Ramos (cell line): Measurements from ENCODE around the gene DOK7.

Experiments
- in situ Hi-C: fragments of 300-500 bp; cut with MboI; formaldehyde crosslinking; loops from one replicate; pipeline ENCODE4 v1.14.3; 2022; ENCODE audit warnings: low sequenced_read_pairs; ENCODE audit not compliant: unreplicated experiment

The DOK7 gene

DNA sequence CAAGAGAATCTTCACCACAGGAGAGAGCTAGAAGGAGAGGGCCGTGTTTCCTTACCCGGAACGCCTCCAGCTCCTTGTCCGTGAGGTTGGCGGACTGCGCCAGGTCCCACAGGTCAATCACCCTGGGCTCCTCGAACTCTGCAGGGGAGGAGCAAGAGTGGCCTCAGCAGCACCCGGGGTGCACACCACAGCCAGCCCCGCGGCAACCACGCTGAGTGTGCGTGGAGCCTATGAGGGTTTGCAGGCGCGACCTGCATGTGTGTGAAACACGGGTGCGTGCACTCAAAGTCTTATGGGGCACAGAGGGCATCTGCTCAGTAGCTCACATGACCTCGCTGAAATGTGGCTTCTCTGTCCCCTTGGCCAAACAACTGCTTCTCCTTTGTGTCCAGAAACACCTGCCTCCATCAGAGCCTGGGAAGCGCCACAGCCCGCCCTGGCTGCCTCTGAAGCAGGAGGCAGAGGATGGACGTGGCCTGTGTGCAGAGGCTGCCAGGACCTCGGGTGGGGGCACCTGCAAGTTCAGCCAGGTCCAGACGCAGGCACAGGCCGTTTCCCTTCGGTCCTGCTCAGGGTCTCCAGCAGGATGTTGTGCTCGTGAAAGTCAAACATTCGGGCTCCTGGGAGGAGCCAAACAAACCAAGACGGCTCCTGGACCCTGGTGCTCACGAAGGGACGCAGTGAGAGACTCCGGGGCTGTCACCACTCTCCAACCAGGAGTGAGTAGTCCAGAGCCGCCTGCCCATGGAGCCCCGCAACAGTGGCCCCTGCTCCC is 53.1 kb downstream of the DOK7 start:
- in situ Hi-C loops, result no loop called here

GRCh38 chr4:3516836-3517730 is 54.0 kb downstream of the DOK7 start:
- in situ Hi-C loops, result no loop called here

DNA sequence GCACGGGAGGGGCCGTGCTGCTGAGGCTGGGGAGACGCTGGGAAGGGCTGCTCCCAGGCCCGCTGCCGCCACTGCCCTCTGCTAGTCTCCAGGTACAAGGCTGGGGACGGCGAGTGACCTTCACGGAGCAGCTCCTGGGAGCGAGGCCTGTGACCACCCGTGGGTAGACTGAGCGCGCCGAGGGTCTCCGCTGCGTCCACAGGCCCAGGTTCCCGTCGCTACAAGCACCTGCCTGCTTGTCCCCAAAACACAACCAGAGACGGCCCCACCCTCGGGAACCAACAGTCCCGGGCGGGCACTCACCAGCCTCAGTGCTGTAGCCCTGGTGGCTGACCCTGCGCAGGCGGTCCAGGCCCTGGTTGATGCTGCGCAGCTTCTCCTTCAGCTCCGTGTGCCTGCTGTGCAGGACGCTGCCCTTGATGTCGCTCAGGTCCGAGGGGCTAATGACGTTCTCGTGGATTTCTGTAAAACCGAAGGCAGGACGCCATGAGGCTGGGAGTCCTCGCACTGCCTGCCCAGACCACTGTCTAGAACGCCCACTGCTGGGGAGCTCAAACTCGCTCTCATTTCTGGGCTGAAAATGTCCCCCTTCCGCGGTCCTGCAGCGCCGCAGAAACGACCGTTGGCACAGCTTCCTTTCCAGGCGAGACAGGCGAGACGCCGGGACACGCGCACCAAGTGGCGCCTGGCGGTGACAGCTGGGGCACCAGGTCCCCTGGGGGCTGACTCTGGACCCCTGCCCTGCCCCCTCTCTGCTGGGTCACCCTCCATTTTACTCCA is 54.8 kb downstream of the DOK7 start:
- in situ Hi-C loops, result no loop called here

GRCh38 chr4:3518511-3518880 is 55.4 kb downstream of the DOK7 start:
- in situ Hi-C loops, result no loop called here

- in situ Hi-C loops, result no loop called here
These were observed 55.8 kb downstream of the DOK7 start for GRCh38 chr4:3518941-3519340.

DNA sequence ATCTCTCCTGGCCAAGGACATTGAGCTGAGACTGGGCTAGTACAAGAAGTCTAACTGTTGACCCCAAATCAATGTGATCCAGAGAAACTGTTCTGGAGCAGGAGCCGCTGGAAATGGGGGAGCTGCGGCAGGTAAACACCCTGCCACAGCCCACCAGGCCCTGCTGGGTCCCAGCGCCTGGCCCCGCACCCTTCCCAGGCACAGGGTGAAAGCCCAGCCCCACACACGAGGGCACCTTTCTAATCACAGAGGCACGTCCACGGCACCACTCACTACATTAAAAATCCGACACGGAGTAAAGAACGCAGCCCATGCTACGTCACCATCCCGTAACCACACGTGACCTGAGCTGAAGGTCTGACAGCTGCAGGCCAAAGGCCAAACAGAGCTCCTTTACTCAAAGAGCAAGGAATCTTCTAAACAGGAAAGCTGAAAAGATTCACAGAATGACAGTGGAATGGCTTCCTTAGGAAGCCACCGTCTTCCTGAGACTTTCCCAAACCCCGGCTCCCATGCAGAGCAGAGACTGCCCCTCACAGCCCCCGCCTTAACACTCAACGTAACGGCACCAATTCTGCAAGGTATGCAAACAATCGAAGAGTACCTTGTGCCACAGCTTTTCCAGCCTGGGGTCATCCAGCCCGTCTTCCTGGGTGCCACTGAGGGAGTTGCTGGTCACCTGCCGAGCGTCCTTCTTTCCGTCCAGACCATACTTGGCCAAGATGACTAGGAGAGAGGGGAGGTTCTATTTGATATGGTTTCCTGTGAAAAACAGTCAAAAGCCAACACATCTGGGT is 56.6 kb downstream of the DOK7 start:
- in situ Hi-C loops, result no loop called here

DNA sequence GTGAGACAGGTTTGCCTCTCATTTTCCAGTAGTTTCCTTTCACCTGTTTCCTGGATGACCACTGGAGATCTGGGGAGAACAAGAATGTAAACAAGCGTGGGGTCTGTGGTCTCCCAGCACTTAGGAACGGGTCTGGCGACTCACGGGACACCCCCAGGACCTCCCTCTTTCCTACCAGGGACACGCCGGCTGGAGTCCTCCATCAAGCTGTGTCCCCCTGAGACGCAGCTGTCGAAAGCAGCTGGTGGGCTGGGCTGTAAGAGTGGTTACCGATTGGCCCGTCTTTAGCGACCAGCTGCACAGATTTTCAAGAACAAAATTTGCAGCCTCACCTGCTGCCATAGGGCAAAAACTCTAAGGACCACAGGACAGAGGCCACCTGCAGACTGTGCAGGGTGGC is 57.2 kb downstream of the DOK7 start:
- in situ Hi-C loops, result no loop called here

DNA sequence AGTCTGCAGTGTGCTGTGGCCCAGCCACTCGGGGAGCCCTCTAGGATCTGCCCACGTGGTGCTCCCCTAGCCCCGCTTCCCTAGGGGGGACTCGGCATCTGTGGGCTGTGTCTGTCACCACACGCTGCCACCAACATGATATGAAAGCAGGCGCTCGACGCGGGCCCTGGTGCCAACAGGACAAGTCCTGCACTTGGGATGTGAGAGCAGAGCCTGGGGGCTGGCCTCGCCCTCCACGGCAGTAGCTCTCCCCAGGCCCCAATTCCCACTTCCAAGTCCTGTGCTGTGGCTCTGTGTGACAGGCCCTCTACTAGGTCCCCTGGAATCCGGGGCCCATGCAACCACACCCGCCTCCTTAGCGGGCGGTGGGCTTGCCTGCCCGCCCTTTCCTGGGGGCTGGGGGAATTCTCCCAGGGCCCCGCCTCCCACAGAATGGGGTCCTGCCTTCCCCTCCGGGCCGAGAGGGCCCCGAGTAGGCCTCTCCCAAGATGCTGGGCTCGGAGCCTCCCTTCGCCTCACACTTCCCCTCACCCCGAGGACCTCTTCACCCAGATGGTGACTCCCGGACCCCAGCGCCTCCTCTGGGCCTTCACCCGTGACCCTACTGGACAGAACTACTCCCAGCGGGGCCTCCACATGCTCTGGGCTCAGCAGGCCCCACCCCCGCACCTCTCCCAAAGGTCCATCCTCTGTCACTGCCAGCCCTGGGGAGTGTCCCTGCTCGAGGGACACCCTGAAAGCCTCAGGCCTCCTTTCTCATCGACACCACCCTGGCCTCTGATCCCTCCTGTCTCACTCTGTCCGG is 57.9 kb downstream of the DOK7 start:
- in situ Hi-C loops, result no loop called here

DNA sequence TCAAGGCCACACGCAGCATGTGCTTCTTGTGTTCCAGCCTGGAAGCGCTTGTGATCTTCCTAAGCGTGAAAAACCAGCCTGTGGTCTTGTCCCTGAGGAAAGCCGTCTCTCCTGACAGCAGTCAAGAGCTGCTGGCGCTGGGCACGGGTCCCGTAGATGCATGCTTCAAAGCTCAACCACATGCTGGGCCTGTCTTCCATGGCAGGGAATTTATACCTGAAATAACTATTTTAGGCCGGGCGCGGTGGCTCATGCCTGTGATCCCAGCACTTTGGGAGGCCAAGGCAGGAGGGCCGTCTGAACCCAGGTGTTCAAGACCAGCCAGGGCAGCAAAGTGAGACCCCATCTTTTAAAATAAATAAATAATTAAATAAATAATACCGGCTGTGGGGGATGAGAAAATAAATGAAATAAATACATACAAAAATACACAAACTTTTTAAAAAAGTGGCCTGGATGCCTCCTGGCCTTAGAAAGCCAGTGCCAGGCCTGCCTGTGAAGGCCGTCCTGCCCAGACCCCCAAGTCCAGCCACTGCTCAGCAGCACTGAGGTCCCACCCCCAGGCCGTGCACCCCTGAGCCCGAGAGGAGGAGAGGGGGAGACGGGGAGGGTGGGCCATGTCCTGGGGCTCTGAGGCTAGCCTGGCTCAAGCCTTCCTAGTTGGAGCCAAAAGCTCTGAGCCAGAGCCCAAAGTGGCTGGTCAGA is 58.7 kb downstream of the DOK7 start:
- in situ Hi-C loops, result no loop called here

DNA sequence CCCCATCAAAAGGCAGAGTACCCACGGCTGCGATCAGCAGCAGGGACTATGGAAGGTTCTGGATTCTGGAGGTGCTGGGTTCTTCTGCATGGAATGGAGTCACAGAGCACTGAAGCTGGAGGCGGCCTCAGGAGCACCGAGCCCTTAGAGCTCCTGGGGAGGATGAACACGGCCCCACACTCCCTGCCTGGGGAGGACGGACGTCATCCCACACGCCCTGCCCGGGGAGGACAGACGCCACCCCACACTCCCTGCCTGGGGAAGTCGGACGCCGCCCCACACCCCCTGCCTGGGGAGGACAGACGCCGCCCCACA is 59.2 kb downstream of the DOK7 start:
- in situ Hi-C loops, result no loop called here

- in situ Hi-C loops, result no loop called here
These were observed 59.5 kb downstream of the DOK7 start for GRCh38 chr4:3522651-3523050.

DNA sequence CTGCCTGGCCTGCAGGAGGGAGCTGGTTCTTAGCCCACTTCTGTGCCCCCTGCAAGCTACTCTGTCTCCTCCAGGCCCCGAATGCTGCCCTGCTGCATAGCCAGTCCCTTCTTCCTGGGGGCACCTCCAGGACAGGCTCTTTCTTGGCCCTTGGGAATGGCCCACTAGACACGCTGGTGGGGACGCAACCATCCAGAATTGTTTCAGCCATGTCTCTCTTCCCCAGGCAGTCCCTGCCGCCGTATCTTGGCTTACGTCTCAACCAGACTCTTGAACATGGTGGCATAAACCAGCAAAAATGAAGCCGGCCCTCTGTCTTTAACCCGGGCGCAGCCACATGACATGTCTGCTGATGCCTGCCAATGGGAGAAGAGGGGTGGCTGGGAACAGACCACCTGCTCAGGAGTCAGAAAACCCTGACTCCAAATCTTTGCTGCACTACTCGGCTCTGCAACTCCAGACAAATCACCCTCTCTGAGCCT is 60.1 kb downstream of the DOK7 start:
- in situ Hi-C loops, result no loop called here

DNA sequence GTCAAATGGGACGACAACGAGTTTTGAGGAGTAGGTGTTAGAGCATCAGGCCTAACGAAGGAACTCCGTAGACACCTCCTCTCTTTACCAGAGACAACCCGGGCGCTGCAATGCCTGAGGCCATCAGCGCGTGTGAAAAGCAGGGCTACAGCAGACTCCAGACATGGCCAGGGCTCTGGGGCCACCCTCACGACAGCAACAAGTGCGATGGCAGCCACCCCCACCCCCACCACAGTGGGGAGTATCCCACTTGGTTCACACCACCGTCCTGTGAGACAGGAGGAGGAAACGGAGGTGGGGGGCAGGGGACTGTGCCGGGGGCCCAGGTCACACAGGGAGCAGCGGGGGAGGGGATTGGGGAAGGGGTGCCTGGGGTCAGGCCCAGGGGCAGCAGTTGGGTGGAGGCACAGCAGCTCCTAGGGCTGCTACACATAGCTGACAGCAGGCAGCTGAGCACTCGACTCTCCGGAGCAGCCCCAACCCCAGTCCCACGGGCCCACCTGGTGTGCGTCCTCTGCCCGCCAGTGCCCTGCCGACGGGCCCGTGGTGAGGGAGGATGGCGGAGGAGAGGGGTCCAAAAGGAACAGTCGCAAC is 60.6 kb downstream of the DOK7 start:
- in situ Hi-C loops, result no loop called here

DNA sequence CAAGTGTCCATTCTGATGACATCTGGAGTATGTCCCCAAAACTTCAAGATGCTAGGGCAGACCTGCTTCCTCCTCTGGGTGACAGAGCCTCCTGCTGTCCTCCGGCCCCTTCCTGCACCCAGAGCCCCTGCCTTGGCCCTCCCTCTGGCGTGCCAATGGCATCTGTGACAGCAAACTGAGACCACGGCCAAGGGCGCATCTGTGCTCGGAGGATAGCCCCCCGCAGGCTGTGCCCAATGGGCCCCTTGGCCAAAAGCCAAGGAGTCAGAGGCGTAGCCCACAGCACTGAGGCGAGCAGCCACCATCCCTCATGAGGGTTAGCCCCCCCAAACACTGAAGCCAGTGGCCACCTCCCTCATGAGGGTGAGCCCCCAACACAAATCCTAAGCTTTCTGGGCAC is 61.2 kb downstream of the DOK7 start:
- in situ Hi-C loops, result no loop called here

DNA sequence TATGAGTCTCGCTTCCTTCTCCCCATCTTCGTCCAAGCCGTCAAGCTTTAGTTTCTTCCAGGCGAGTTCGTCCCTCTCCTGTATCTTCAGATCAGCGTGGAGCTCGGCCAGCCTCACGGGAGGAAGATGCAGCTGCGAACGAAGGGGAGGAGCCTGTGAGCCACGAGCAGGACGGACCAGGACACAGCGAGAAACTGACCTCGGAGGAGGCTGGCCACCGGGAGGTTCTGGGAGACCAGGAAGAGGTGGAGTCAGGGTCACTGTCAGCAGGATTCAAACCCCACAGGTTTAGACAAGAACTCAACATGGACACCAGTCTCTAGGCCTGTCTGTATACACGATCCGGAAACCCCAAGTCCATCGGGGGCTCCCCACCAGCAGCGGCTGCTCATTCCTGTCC is 61.8 kb downstream of the DOK7 start:
- in situ Hi-C loops, result no loop called here

DNA sequence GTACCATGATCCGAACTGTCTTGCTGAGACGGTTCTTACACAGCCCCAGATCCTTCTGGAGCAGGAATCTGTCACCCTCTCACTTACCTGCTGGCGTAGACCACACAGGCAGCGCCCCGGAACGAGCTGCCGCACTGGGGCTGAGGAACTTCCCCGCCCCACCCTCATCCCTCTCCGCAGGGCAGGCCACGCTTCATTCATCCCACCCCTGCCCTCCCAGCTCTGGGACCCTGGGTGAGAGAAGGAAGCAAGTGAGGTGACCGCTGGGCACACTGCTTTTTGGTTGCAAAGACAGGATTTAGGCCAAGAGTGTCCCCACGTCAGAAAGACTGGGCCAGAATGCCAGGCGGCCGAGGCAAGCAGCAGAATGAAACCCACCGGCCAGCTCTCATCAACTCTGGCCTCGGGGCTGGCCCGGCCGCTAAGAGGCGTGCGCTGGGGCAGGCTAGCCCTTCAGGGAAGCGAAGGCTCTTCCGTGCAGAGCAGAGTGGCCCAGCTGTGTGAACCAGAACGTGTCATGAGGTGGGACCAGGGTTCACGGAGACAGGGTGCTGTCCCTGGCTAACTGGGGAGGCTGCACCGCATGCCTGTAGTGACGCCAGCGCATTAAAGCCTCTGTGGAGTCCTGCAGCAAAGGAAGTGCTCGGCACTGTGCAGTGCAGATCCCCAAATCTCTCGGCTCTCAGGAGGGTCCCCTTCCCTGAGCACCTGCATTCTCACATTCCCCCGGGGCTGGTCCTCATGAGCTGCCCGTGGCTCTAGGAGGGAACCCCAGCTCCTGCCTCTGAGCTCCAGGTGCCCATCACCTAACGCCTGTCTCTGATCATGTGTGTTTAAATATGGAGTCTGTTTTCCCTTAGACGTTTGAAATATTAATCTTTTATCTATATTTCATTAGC is 62.7 kb downstream of the DOK7 start:
- in situ Hi-C loops, result no loop called here

GRCh38 chr4:3526456-3526855 is 63.4 kb downstream of the DOK7 start:
- in situ Hi-C loops, result no loop called here
